Measurements from ENCODE around the gene FAM168A.

DNA sequence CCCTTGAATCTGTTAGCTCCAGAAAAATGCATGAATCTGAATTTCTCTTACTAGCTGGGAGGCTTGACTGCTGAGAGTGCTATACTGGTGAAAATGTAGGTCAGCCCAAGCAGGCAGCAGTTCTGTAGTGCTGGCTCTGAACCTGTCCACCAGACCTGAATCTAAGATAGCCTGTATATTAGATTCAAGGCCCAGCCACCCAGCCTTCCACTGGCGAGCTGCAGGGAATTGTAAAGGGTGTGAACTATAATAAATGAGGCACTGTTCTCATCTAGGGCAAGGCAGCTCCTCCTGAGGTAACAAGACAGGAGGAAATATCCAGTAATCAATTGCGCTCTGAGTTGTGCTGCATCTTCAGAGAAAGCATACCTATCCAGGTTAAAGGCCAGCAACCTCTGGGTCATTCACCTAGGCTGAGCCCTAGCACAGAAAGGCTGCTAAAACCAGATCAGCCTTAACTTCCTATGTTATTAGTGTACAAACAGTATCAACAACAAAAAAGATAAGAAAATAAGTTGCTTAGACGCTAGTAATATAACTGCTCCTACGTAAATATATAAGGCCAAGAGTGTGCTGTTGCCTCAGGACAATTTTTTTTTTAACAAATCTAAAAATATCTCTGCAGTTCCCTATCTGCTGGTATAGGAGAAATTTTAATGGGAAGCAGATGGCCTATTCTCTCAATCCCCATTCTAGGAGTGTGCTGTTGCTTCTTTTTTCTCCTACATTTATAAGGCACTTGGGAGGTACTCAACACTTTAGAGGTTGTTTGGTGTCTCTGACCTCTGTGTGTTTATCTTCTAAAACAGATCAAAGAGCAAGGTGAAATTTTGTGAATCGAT is 158.7 kb downstream of the FAM168A start:
- TF ChIP-seq POLR2A (IDR thresholded peaks at IDR 0.05) (no peak), CTCF (IDR thresholded peaks at IDR 0.05) (no peak), POLR2AphosphoS5 (IDR thresholded peaks at IDR 0.05) (no peak)
